ENCODE measurements around the gene PGS1. TPM values are rescaled to one million over a fixed set of nuclear protein-coding genes. Genes with fewer than 3 reads are reported as not detected.

Gene PGS1
- total and polyA plus RNA-seq, 2 of the 8 experiments (the other 6 are each of a cell fraction or from before 2014, with no cell fraction given), result 46.7 to 60.0 TPM

GRCh38 chr17:78449983-78450595 is 71.6 kb downstream of the PGS1 start:
- Histone ChIP-seq H3K18ac (ENCODE audit: extremely low read depth, low read length) (no peak overlapping the region; the same call in 1 of the 2 replicates), H4K5ac (ENCODE audit: insufficient read length, low read depth, low read length) (no peak overlapping the region), H3K14ac (ENCODE audit: insufficient read length) (no peak overlapping the region), H4K91ac (replicated peaks; ENCODE audit: insufficient read length, low read length) (no peak overlapping the region), H2BK5ac (ENCODE audit: low read depth, low read length) (no peak overlapping the region), H3K4me1 (replicated peaks in 1 of 4; ENCODE audit: control insufficient read depth in 3 of 4, insufficient read depth in 4 of 4, low read length in 3 of 4) (no peaks in the 10 kb centered on the region; a peak in 2 of 7 replicates), H3K9ac (replicated peaks in 1 of 4; ENCODE audit: extremely low read depth in 1 of 4, low read depth in 3 of 4, low read length in 3 of 4) (no peak overlapping the region), H4K20me1 (replicated peaks in 1 of 2; ENCODE audit: control insufficient read depth in 1 of 2, insufficient read depth in 2 of 2, low read length in 2 of 2) (no peaks in the 10 kb centered on the region), H3K4me3 (ENCODE audit: extremely low read depth in 1 of 4, insufficient read depth in 2 of 4, low read depth in 3 of 4, low read length in 4 of 4) (no peak overlapping the region), H3K79me2 (ENCODE audit: control insufficient read depth in 1 of 2, insufficient read depth in 2 of 2, low read length in 2 of 2) (no peaks in the 10 kb centered on the region), H3K56ac (replicated peaks; ENCODE audit: insufficient read length, low read depth, low read length) (no peak overlapping the region), H3K4ac (replicated peaks; ENCODE audit: insufficient read length, low read depth, low read length) (no peak overlapping the region), H3K4me2 (ENCODE audit: insufficient read depth in 1 of 2, low read depth in 2 of 2, low read length in 2 of 2) (no peak overlapping the region), H2AK5ac (ENCODE audit: low read depth, low read length) (no peak overlapping the region), H3K36me3 (ENCODE audit: control insufficient read depth in 2 of 4, insufficient read depth in 4 of 4, low read length in 3 of 4) (no peaks in the 10 kb centered on the region), H3K23me2 (ENCODE audit: low read depth, low read length) (no peaks in the 10 kb centered on the region), H4K8ac (ENCODE audit: extremely low read depth, insufficient read depth, low read length) (no peak overlapping the region), H2AFZ (ENCODE audit: low read length) (no peak overlapping the region), H3K79me1 (ENCODE audit: low read depth, low read length) (no peaks in the 10 kb centered on the region), H2BK12ac (ENCODE audit: low read depth, low read length) (no peak overlapping the region), H2BK20ac (ENCODE audit: low read length) (no peak overlapping the region), H3K27me3 (replicated peaks in 1 of 4; ENCODE audit: control insufficient read depth in 3 of 4, extremely low read depth in 1 of 4, insufficient read depth in 3 of 4, low read length in 3 of 4) (no peaks in the 10 kb centered on the region), H2BK120ac (replicated peaks; ENCODE audit: low read depth, low read length) (no peak overlapping the region), H3K27ac (ENCODE audit: low read depth, low read length) (no peak overlapping the region), H3K23ac (ENCODE audit: insufficient read length) (no peak overlapping the region), H3K9me3 (ENCODE audit: insufficient read depth in 2 of 2, low read depth in 1 of 2, low read length in 1 of 2) (no peaks in the 10 kb centered on the region), H2BK15ac (ENCODE audit: low read length) (no peak overlapping the region)
- no peak for DNase-seq (ENCODE audit: low read depth in 1 of 2, low spot score in 2 of 2)
- WGBS, 2 experiments (ENCODE audit: extremely low coverage in 1 of 2, insufficient coverage in 1 of 2, insufficient read length in 1 of 2, insufficient replicate concordance in 2 of 2, low coverage in 1 of 2, low lambda C conversion rate in 2 of 2, missing lambda C conversion rate in 1 of 2), result 95% methylated on average over 14 of the region's 14 CpGs; no CpG with 5 or more reads in 1 of the 2 experiments
- CTCF ChIA-PET (ENCODE audit: partially characterized antibody), result interaction anchor here (1.0 to 3.1 kb wide), 15 partner anchors 10 to 198 kb away, joined by 3 to 8 read pairs (median 3); no protein-coding TSS in a partner anchor
- no peak for FAIRE-seq
- TF ChIP-seq ATF3 (IDR thresholded peaks at IDR 0.05; ENCODE audit: insufficient read depth, low read depth, low read length), result no peak
- TF ChIP-seq CREB1 (IDR thresholded peaks at IDR 0.05), result no peak
- TF ChIP-seq SP4 (IDR thresholded peaks at IDR 0.05; ENCODE audit: low read length), result no peak
- TF ChIP-seq JUND (IDR thresholded peaks at IDR 0.05; ENCODE audit: low read length), result no peak
- no peak for TF ChIP-seq E2F6 (IDR thresholded peaks at IDR 0.05)
- no peak for TF ChIP-seq RNF2 (IDR thresholded peaks at IDR 0.05; ENCODE audit: borderline replicate concordance, low read depth, low read length, missing control alignments, poor library complexity, severe bottlenecking)
- no peak for TF ChIP-seq BCL11A (IDR thresholded peaks at IDR 0.05; ENCODE audit: low read depth in 2 of 2, low read length in 2 of 2)
- no peak for TF ChIP-seq POLR2A (IDR thresholded peaks at IDR 0.05; ENCODE audit: control extremely low read depth in 1 of 2, low read depth in 2 of 2, low read length in 2 of 2)
- POLR2A ChIA-PET (ENCODE audit: partially characterized antibody), result interaction anchor here (0.9 kb wide), 1 partner anchor 16 kb away, joined by 4 read pairs; no protein-coding TSS in a partner anchor
